ELF-1 (cell line): ENCODE measurements around the gene CASP8AP2.
A peak's percentile ranks its signal among the peaks of the same experiment; 100 is the strongest.
"Not testable (repeated sequence)": the region's sequence is repeated elsewhere in the genome, so short reads cannot be mapped to it uniquely, and the experiment has no call there.

ENCODE experiments used
- DNase-seq: peaks from one replicate; pipeline ENCODE4 v3.0.0-alpha.2; 2016; ENCODE audit warnings: low read depth, low spot score

The CASP8AP2 gene

GRCh38 chr6:89887452-89888137, 57.9 kb downstream of the CASP8AP2 start:
- DNase-seq: no peak

DNA sequence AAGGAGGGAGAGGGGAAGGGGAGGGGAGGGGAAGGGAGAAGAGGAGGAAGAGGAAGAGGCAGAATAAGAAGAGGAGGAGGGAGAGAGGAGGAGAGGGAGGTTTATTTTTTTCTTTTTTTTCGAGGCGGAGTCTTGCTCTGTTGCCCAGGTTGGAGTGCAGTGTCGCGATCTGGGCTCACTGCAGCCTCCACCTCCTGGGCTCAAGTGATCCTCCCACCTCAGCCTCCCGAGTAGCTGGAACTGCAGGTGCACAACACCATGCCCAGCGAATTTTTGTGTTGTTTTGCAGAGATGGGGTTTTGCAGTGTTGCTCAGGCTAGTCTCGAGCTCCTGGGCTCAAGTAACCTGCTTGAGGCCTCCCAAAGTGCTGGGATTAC, 58.4 kb downstream of the CASP8AP2 start:
- DNase-seq: no peak

DNA sequence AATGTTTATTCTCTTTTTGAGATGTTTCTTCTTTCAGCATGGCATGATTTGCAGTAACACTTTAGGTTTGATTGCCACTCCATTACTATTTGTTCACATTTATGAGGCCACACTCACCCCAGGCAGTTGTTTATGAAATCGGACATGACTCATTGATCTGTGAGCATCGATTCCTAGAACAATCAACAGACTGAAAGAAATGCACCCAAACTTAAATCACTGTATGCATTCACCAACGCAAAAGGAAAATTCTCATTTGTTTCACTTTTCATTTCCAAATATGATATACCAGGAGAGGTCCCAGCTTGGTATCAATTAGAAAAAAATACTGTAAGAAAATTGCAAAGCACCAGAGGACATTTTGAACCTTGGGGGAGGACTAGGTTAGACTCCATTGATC, 59.2 kb downstream of the CASP8AP2 start:
- no peak for DNase-seq

DNA sequence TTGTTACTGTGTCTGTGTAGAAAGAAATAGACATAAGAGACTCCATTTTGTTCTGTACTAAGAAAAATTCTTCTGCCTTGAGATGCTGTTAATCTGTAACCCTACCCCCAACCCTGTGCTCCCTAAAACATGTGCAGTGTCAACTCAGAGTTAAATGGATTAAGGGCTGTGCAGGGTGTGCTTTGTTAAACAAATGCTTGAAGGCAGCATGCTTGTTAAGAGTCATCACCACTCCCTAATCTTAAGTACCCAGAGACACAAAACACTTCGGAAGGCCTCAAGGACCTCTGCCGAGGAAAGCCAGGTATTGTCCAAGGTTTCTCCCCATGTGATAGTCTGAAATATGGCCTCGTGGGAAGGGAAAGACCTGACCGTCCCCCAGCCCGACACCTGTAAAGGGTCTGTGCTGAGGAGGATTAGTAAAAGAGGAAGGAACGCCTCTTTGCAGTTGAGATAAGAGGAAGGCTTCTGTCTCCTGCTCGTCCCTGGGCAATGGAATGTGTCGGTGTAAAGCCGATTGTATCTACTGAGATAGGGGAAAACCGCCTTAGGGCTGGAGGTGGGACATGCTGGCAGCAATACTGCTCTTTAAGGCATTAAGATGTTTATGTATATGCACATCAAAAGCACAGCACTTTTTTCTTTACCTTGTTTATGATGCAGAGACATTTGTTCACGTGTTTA, 61.3 kb downstream of the CASP8AP2 start:
- DNase-seq: peak; percentile 86

DNA sequence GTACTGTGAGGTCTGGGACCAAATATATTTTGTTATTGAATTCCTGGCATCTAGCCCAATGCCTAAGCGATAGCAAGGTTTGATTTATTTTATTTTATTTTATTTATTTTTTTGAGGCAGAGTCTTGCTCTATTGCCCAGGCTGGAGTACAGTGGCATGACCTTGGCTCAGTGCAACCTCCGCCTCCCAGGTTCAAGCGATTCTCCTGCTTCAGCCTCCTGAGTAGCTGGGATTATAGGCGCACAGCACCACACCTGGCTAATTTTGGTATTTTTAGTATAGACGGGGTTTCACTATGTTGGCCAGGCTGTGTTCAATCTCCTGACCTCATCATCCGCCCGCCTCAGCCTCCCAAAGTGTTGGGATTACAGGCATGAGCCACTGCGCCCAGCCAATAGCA, 62.9 kb downstream of the CASP8AP2 start:
- not testable (repeated sequence) for DNase-seq

GRCh38 chr6:89894169-89894568, 64.5 kb downstream of the CASP8AP2 start, which contains the start of gene GJA10:
GJA10 (plus strand) TSS chr6:89894469; CDS start chr6:89894469, 0 bp downstream.
- no peak for DNase-seq

DNA sequence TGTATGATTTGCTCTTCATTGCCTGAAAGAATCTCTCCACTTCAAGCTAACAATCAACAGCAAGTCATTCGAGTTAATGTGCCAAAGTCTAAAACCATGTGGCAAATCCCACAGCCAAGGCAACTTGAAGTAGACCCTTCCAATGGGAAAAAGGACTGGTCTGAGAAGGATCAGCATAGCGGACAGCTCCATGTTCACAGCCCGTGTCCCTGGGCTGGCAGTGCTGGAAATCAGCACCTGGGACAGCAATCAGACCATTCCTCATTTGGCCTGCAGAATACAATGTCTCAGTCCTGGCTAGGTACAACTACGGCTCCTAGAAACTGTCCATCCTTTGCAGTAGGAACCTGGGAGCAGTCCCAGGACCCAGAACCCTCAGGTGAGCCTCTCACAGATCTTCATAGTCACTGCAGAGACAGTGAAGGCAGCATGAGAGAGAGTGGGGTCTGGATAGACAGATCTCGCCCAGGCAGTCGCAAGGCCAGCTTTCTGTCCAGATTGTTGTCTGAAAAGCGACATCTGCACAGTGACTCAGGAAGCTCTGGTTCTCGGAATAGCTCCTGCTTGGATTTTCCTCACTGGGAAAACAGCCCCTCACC, 65.7 kb downstream of the CASP8AP2 start:
- DNase-seq: peak; percentile 83

DNA sequence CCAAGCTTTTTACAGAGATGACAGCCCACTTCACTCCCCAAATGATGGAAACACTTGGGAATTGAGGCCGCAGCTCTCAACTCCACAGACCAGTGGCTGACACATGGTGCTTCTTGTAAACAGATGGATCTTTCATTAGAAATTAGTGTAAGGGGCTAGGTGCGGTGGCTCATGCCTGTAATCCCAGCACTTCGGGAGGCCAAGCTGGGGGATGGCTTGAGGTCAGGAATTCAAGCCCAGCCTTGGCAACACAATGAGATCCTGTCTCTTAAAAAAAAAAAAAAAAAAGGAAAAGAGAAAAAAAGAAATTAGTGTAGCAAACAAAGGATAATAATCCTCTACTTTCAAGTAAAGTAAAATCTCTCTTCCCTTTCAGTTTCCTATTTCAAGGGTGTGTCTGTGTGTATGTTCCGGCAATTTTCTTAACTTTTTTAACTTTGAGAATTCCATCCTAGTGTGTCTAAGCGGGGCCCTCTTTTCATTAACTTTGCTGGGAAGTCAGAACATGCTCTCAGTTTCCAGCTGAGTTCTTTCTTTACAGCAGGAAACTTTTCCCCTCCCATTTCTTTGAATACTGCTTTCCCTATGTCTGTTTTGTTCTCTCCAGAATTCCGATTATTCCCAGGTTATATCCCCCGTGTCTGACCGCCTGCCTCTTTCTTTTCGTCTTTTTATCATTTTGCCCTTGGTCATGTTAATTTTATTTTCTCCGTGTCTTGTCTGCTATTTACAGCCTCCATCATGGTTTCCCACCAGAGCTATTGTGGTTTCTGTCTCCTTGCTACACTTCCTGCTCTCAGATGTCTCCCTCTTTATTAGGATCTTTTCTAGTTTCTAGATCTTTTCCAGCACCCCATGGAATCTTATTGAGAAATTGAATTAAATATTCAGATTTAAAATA, 80.6 kb downstream of the CASP8AP2 start:
- peak; percentile 50 for DNase-seq

DNA sequence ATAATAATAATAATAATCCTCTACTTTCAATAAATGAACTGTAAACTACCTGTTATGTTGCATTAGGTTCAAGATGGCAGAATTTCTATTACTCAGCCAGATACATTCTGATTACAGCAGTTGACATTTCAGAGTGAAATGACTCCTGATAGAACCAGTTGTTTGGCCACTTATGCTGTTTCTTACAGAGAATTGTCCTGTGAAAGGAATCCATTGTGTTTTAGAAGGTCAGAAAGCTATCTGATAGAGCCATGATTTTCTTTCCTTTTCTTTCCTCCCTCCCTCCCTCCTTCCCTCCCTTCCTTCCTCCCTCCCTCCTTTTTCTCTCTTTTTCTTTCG, 81.2 kb downstream of the CASP8AP2 start:
- DNase-seq: no peak

- no peak for DNase-seq
Observed at GRCh38 chr6:89916136-89916920, 86.6 kb downstream of the CASP8AP2 start.

DNA sequence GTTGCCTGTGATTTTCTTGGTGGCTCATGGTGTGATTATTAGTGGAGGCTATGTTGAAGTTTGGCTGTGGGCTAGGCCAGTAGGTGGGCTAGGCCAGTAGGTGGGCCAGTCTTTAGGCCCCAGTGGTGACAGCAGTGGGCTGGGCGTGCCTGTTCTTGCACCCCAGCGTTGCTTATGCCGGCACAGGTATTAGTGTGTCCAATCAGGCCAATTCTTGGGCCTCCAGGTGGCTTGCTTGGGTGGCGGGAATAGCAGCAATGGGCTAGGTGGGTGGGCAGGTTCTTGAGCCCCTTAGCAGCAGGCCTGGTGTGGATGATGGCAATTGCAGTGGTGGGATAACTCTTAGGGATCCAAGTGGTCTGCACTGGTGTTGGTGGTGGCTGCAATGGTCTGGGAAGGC, 87.5 kb downstream of the CASP8AP2 start:
- DNase-seq: no peak

GRCh38 chr6:89917801-89918366, 88.2 kb downstream of the CASP8AP2 start:
- DNase-seq: peak; percentile 89
